Stimulated activated naive CD8-positive, alpha-beta T cell treated with anti-CD3 and anti-CD28 coated beads, Interleukin-15, amount 100 ng/mL, for 72 hours (primary cell): Measurements from ENCODE around the gene CRISPLD2.

ENCODE experiments used
- ATAC-seq: fragments of 150-1000 bp; cut with Tn5 transposase; 2 replicates; pipeline ENCODE4 v1.10.0; 2021; ENCODE audit warnings: mild to moderate bottlenecking, moderate library complexity
- DNase-seq, 2 donors: peaks; one replicate each; pipeline ENCODE4 v3.0.0; 2021 to 2022
- H3K27ac Mint-ChIP-seq, 2 donors: one replicate each; pipeline ENCODE4 v1.8.0; 2022; ENCODE audit warnings: mild to moderate bottlenecking in 2 of 2, mixed read lengths in 2 of 2, moderate library complexity in 2 of 2
- H3K27me3 Mint-ChIP-seq: one replicate; pipeline ENCODE4 v1.8.0; 2022; ENCODE audit warnings: mixed read lengths
- H3K4me1 Mint-ChIP-seq: one replicate; pipeline ENCODE4 v1.8.0; 2022; ENCODE audit warnings: mild to moderate bottlenecking, mixed read lengths
- H3K4me3 Mint-ChIP-seq, 2 donors: one replicate each; pipeline ENCODE4 v1.8.0; 2022; ENCODE audit warnings: mild to moderate bottlenecking in 2 of 2, mixed read lengths in 2 of 2, moderate library complexity in 1 of 2
- H3K9me3 Mint-ChIP-seq, 2 donors: one replicate each; pipeline ENCODE4 v1.8.0; 2022; ENCODE audit warnings: mixed read lengths in 2 of 2

The CRISPLD2 gene

GRCh38 chr16:84815462-84815861 is 4.3 kb upstream of the CRISPLD2 start:
- Mint-ChIP-seq H3K9me3 (no peaks in the 10 kb centered on the region), H3K4me3 (no peak overlapping the region), H3K4me1 (peaks cover 27% of the 10 kb centered on the region), H3K27ac (no peak overlapping the region), H3K27me3 (peaks cover 41% of the 10 kb centered on the region)
- no peak for DNase-seq
- ATAC-seq = no peak

GRCh38 chr16:84816023-84816422 is 3.8 kb upstream of the CRISPLD2 start:
- H3K27me3 Mint-ChIP-seq = peaks cover 46% of the 10 kb centered on the region
- ATAC-seq (no peak), DNase-seq (no peak)
- no peak overlapping the region for H3K4me3 Mint-ChIP-seq
- no peaks in the 10 kb centered on the region for H3K9me3 Mint-ChIP-seq
- peaks cover 27% of the 10 kb centered on the region for H3K4me1 Mint-ChIP-seq
- no peak overlapping the region for H3K27ac Mint-ChIP-seq

DNA sequence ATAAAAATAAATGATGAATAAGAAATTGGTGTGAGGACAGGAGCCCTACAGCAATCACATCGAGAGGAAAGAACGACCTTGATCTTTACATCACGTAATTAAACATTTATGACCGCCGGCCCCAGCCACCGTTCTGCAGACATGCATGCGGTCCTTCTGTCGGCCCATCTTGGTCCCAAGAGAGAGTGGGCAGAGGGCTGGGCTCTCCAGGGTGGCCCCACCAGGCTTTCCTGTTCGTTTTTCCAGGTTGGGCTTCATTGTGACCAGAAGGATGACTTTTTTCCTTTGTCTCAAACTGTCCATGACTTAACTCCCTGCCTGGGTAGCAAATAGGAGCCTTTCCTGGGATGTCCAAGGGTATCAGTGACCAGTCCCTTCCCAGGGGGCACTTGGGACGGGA is 3.3 kb upstream of the CRISPLD2 start:
- no peak for ATAC-seq
- Mint-ChIP-seq H3K4me1 (peaks cover 27% of the 10 kb centered on the region), H3K4me3 (no peak overlapping the region), H3K27ac (no peak overlapping the region), H3K9me3 (no peaks in the 10 kb centered on the region), H3K27me3 (peaks cover 51% of the 10 kb centered on the region)
- DNase-seq = no peak

- no peak for ATAC-seq
- Mint-ChIP-seq H3K27ac (no peak overlapping the region), H3K4me1 (peaks cover 27% of the 10 kb centered on the region), H3K9me3 (no peaks in the 10 kb centered on the region), H3K27me3 (peaks cover 58% of the 10 kb centered on the region), H3K4me3 (no peak overlapping the region)
- no peak for DNase-seq
Measured at GRCh38 chr16:84817206-84817605, 2.6 kb upstream of the CRISPLD2 start.

DNA sequence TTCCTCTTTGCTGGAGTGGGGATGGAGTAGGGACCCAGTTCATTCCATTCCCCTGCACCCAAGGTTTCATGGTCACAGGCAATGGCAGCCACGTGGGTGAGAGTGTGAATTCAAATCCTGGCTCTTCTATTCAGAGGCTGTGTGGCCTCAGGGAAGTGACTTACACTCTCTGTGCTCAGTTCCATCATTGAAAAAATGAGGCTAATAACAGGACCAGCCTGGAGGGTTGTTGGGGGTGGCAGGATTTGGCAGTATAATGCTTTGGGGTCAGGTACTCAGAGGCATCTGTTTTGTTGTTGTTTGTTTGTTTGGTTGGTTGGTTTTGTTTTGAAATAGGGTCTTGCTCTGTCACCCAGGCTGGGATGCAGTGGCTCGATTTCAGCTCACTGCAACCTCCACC is 2.2 kb upstream of the CRISPLD2 start:
- Mint-ChIP-seq H3K4me1 (peaks cover 23% of the 10 kb centered on the region), H3K27me3 (peaks cover 62% of the 10 kb centered on the region), H3K27ac (no peak overlapping the region), H3K9me3 (no peaks in the 10 kb centered on the region), H3K4me3 (no peak overlapping the region)
- DNase-seq = no peak
- no peak for ATAC-seq

DNA sequence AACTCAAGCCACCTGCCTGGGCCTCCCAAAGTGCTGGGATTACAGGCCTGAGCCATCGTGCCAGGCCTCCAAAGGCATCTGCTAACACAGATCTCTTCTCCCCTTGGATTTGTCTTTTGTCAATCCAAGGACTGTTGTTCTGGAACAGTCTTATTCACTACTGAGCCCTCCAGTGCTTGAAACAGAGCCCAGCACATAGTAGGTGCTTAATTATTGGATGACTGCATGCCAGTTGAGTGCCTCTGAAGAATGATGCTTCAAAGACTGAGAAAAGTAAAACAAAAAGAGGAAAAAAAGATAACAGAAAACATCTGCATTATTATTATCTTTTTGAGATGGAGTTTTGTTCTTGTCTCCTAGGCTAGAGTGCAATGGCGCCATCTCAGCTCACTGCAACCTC is 1.7 kb upstream of the CRISPLD2 start:
- ATAC-seq = no peak
- no peak overlapping the region for H3K4me3 Mint-ChIP-seq
- H3K27ac Mint-ChIP-seq = no peak overlapping the region
- no peak for DNase-seq
- peaks cover 18% of the 10 kb centered on the region for H3K4me1 Mint-ChIP-seq
- H3K9me3 Mint-ChIP-seq = no peaks in the 10 kb centered on the region
- H3K27me3 Mint-ChIP-seq = peaks cover 60% of the 10 kb centered on the region

DNA sequence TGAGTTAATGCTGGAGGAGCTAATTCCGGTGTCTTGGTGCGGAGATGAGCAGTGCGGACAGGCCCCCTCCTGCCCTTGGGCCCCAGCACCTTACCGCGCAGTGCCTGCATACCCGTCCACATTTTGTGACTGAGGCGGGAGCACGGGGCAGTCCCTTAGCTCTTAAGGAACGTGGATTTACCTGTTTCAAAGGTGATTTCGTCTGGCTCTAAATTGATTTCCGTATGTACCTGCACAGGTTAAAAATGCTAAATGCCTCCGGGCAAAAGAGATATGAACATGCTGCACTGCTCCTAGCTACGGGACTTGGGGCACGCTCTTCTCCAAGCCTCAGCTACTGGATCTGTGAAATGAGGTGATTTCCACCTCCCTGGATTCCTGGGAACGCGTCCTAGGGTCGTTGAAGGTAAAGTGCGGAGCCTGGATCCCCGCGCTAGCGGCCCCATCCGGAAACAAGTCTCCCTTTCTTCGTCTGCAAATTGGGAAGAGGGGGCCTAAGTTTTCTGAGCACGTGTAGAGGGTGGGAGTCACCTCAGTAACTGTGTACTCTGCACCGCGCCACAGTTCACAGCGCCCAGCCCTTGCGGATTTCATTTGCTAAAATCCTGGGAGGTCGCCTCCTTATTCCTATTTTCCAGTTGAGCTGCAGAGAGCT is 669 bp upstream of the CRISPLD2 start:
- ATAC-seq = no peak
- peak overlapping the region in 1 of 2 donors; percentile 77 for H3K4me3 Mint-ChIP-seq
- peaks cover 57% of the 10 kb centered on the region for H3K27me3 Mint-ChIP-seq

DNA sequence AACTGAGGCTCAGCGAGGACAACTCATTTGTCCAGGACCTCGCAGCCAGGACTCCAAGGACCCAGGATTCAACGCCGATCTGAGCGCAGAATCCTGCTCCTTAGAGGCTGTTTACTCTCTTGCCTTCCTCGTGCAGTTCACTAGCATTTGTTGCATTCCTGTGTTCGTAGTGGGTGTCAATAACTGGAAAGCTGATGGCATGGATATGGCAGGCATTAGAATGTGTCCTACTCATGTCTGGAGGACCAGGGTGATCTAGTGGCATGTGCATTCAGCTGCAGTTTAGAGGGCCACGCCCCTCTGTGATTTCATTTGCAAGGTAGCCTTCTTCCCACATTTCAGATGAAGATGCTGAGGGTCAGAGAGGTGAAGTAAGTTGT is 510 bp downstream of the CRISPLD2 start:
- Mint-ChIP-seq H3K27ac (peak overlapping the region in 1 of 2 donors; percentile 9), H3K27me3 (peaks cover 69% of the 10 kb centered on the region)
- no peak for DNase-seq

More for the DNA sequence above, 669 bp upstream of the CRISPLD2 start:
- DNase-seq = no peak
- no peak overlapping the region for H3K27ac Mint-ChIP-seq
- peaks cover 17% of the 10 kb centered on the region for H3K4me1 Mint-ChIP-seq
- H3K9me3 Mint-ChIP-seq = no peaks in the 10 kb centered on the region

DNA sequence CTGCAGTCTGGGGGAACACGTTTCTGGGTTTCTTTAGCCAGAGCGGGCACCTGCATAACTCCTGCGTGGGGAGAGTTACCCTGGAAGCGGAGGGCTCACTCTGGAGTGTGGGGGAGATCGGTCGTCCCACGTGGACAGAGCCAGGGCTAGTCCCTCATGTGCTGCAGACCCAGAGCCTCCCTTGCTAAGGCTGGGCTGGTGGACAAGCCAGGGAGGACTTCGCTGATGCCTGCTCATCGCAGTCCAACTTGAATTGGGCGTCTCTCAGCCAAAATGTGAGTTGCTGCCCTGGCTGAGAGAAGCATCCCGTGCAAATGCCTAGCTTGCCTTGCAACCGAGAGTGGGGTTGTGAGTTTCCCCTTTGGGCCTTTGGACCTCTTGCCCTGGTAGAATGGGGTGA is 986 bp downstream of the CRISPLD2 start:
- H3K27ac Mint-ChIP-seq = no peak overlapping the region
- peaks cover 17% of the 10 kb centered on the region for H3K4me1 Mint-ChIP-seq
- H3K27me3 Mint-ChIP-seq = peaks cover 70% of the 10 kb centered on the region
- no peak overlapping the region for H3K4me3 Mint-ChIP-seq
- ATAC-seq (no peak), DNase-seq (no peak)
- H3K9me3 Mint-ChIP-seq = no peaks in the 10 kb centered on the region

More for the DNA sequence above, 510 bp downstream of the CRISPLD2 start:
- no peak for ATAC-seq
- Mint-ChIP-seq H3K9me3 (no peaks in the 10 kb centered on the region), H3K4me1 (peaks cover 17% of the 10 kb centered on the region), H3K4me3 (peak overlapping the region; percentile 77 to 86)

- no peak overlapping the region for H3K4me3 Mint-ChIP-seq
- peaks cover 17% of the 10 kb centered on the region for H3K4me1 Mint-ChIP-seq
- no peak overlapping the region for H3K27ac Mint-ChIP-seq
- H3K9me3 Mint-ChIP-seq = no peaks in the 10 kb centered on the region
- DNase-seq (no peak), ATAC-seq (no peak)
- H3K27me3 Mint-ChIP-seq = peaks cover 70% of the 10 kb centered on the region
Measured at GRCh38 chr16:84821179-84821578, 1.4 kb downstream of the CRISPLD2 start.

- H3K27ac Mint-ChIP-seq = no peak overlapping the region
- no peak overlapping the region for H3K4me3 Mint-ChIP-seq
- no peak for ATAC-seq
- no peak for DNase-seq
- H3K4me1 Mint-ChIP-seq = peaks cover 17% of the 10 kb centered on the region
- no peaks in the 10 kb centered on the region for H3K9me3 Mint-ChIP-seq
- H3K27me3 Mint-ChIP-seq = peaks cover 70% of the 10 kb centered on the region
Measured at GRCh38 chr16:84821728-84822689, 2.2 kb downstream of the CRISPLD2 start.

- ATAC-seq = no peak
Measured at GRCh38 chr16:84822990-84823389, 3.2 kb downstream of the CRISPLD2 start.

DNA sequence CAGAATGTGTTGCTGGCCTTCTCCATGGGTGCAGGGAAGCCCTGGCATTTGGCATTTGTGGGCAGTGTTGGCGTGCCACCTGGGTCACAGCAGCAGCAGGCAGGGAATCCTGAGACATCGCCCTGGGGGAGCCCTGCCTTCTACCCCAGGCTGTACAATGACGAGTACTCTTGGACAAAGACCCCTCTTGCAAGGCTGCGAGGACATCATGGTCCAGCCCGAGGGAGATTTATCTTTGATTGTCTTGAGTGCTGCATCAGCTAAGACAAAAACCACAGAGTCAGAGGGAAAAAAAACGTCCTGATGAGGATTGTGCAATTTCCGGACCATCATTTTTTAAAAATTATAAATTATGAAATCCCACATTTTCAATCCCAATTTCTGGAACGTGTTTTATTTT is 3.7 kb downstream of the CRISPLD2 start:
- H3K9me3 Mint-ChIP-seq = no peaks in the 10 kb centered on the region
- H3K27me3 Mint-ChIP-seq = peaks cover 71% of the 10 kb centered on the region
- DNase-seq = no peak
- no peak for ATAC-seq
- no peak overlapping the region for H3K27ac Mint-ChIP-seq
- peaks cover 17% of the 10 kb centered on the region for H3K4me1 Mint-ChIP-seq
- no peak overlapping the region for H3K4me3 Mint-ChIP-seq

More at GRCh38 chr16:84822990-84823389, 3.2 kb downstream of the CRISPLD2 start:
- Mint-ChIP-seq H3K27me3 (peaks cover 69% of the 10 kb centered on the region), H3K4me1 (peaks cover 17% of the 10 kb centered on the region), H3K27ac (no peak overlapping the region), H3K4me3 (no peak overlapping the region), H3K9me3 (no peaks in the 10 kb centered on the region)
- DNase-seq = no peak

DNA sequence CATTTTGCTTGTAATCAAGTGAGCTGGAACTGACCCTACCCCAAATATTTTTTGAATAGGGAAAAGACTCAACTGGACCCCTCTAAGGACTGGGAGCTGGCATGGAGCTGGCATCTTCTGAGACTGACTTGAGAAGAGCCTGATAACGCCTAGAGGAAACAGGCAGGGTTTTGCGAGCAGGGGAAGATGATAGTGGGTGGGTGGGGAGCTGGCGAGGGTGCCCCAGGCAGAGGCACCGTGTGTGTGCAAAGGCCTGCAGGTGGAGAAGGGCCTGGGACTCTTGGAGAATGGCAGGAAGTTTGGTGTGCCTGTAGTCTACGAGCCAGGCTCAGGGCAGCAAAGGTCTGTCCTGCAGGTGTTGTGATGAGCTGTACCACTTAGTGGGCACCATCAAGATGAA is 4.1 kb downstream of the CRISPLD2 start:
- no peaks in the 10 kb centered on the region for H3K9me3 Mint-ChIP-seq
- no peak for DNase-seq
- peaks cover 17% of the 10 kb centered on the region for H3K4me1 Mint-ChIP-seq
- H3K27ac Mint-ChIP-seq = no peak overlapping the region
- H3K27me3 Mint-ChIP-seq = peaks cover 71% of the 10 kb centered on the region
- H3K4me3 Mint-ChIP-seq = no peak overlapping the region
- ATAC-seq = no peak

DNA sequence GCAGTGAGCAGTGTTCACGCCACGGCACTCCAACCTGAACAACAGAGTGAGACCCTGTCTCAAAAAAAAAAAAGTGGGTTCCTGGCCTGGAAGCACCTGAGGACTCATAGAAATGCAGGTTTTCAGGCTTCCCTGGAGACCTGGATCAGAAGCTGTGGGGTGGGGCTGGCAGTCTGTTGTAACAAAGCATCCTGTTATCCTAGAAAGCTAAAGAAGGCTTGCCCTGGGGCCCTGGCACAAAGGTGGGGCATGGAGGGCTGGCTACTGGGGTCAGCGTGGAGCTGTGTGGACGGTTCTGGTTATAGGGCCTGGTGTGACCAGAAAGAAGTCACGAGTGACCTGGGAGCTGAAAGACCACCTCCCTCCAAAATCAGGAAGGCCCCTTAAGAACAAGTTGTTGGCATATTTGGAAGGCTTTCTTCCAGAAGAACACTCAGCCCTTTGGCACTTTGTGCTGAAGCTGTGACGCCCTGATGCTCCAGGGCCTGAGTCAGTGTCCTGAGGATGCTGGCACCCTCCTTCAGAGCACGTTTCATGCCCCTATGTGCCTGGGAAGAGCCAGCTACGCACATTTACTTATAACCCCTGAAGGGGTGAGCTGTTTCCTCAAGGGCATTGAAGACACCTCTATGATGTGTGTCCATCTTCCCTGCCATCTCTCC is 6.2 kb downstream of the CRISPLD2 start:
- ATAC-seq (no peak), DNase-seq (no peak)
- Mint-ChIP-seq H3K4me1 (peaks cover 3% of the 10 kb centered on the region), H3K27ac (no peak overlapping the region), H3K9me3 (no peaks in the 10 kb centered on the region), H3K4me3 (no peak overlapping the region), H3K27me3 (peaks cover 59% of the 10 kb centered on the region)

DNA sequence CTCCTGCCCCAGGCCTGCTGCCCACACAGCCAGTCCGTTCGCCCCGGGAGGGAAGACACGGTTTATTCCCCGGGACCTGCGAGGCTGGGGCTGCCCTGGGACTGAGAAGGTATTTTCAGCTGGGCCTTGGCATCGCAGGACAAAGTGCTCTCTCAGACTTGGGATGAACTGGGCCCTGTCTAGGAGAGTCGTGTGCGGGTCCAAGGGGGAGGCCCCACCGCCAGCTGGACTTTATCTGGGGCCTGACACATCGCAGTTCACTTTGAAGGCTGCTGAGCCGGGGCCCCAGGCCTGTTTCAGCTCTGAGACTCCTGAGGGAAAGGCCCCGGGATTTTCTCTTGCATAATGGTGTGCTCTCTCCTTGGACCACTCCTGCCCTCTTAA is 6.8 kb downstream of the CRISPLD2 start:
- ATAC-seq (no peak), DNase-seq (no peak)
- H3K4me1 Mint-ChIP-seq = no peaks in the 10 kb centered on the region
- H3K27me3 Mint-ChIP-seq = peaks cover 54% of the 10 kb centered on the region
- H3K27ac Mint-ChIP-seq = no peak overlapping the region
- no peak overlapping the region for H3K4me3 Mint-ChIP-seq
- H3K9me3 Mint-ChIP-seq = no peaks in the 10 kb centered on the region
